ENCODE data around the gene GDF11. TPM values are rescaled to one million over a fixed set of nuclear protein-coding genes. Genes with fewer than 3 reads are reported as not detected.

GDF11 gene
- total RNA-seq (5.6 TPM), polyA plus RNA-seq (11.0 TPM)

DNA sequence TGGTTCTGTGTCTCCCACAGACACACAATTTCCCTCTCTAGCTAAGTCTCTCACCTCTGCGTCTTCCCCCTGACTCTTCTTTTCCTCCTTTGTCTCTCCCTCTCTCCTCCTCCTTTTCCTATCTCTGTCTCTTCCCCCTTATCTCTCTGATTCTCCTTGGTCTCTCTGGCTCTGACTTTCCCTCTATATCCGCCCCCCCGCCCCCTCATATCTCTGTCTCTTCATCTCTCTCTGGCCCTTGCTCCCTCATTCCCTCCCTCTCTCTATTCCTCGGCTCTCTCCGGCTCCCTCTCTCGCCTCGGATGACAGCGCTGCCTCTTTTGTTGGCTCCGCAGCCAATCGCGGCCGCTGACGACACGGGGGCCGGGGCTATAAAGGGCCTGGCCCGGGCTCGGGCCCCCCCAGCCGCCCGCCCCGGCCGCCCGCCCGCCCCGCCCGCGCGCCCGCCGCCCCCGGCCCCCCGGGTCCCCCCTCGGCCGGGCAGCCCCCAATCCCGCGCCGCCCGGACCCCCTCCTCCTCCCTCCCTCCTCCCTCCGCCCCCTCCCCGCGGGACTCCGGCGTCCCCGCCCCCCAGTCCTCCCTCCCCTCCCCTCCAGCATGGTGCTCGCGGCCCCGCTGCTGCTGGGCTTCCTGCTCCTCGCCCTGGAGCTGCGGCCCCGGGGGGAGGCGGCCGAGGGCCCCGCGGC lies at the start of gene GDF11:
TSS of gene GDF11 (plus strand) at position 404 of the 687 bp plus-strand sequence. CDS start at position 599, 195 bp downstream.
- Histone ChIP-seq H3K36me3 (ENCODE audit: insufficient read depth) (no peaks in the 10 kb centered on the region), H3K27ac (ENCODE audit: low read depth) (no peak within 1 kb of the TSS), H3K4me3 (ENCODE audit: low read depth, low read length) (peak within 1 kb of the TSS; percentile 76), H3K4me1 (ENCODE audit: insufficient read depth) (no peaks in the 10 kb centered on the region)
- 2% methylated on average over 42 of the region's 53 CpGs for WGBS
- DNase-seq (ENCODE audit: extremely low spot score): peak; percentile 77

DNA sequence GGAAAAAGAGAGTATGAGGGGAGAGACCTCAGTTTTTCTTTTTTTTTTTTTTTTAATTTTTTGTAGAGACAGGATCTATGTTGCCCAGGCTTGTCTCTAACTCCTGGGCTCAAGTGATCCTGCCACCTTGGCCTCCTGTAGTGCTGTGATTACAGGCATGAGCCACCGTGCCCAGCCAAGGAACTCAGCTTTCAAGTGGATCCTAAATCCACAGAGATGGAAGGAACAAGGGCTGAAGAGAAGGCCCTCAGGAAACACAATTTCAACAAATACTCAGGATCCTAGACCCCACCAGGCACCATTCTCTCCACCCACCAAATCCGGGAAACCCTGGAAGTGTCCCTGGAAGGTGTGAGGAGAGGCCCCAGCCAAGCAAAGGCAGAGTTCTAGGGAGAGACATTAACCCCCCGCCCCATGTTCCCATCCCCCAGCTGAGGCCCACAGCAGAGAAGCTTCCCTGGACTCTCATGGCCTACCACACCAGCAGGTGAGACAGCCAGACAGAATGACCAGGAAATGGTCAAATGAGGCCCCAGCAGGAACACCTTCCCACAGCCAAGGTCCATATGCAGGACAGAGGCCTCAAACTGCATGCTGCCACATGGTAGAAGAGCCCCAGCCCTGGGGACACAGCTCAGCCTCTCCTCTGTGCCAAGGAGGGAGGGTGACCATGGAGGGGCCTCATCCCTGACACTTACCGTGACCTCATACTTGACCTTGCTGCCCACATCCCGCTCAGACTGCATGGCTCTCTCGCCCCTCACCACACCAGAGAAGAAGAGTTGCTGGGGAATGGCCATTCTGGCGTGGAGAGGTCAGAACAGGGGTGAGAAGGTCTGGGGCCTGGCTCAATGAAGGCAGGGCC lies 49.4 kb upstream of the GDF11 start:
- Histone ChIP-seq H3K4me1 (ENCODE audit: insufficient read depth) (no peaks in the 10 kb centered on the region), H3K36me3 (ENCODE audit: insufficient read depth) (no peaks in the 10 kb centered on the region), H3K27ac (ENCODE audit: low read depth) (no peak overlapping the region), H3K4me3 (ENCODE audit: low read depth, low read length) (no peak overlapping the region)
- WGBS: 94% methylated on average over 7 of the region's 7 CpGs
- DNase-seq (ENCODE audit: extremely low spot score): no peak

DNA sequence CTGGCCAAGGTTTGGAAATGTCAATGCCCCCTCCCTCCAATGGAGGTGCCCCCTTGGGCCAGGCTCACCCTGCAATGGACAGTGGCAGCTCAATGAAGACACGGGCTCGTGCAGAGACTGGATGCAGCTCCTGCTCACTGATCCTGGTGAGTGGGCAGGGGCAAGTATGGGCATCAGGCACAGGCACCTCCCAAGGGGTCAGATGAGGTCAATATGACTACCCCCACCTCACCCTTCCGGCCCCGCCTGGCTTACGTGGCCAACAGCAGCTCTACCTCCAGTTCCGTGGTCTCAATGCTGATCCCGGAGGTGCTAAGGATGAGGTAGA lies 48.8 kb upstream of the GDF11 start:
- H3K4me1 ChIP-seq (ENCODE audit: insufficient read depth): no peaks in the 10 kb centered on the region
- H3K4me3 ChIP-seq (ENCODE audit: low read depth, low read length): no peak overlapping the region
- no peak for DNase-seq (ENCODE audit: extremely low spot score)
- WGBS: 95% methylated on average over 7 of the region's 7 CpGs
- no peaks in the 10 kb centered on the region for H3K36me3 ChIP-seq (ENCODE audit: insufficient read depth)
- H3K27ac ChIP-seq (ENCODE audit: low read depth): no peak overlapping the region

DNA sequence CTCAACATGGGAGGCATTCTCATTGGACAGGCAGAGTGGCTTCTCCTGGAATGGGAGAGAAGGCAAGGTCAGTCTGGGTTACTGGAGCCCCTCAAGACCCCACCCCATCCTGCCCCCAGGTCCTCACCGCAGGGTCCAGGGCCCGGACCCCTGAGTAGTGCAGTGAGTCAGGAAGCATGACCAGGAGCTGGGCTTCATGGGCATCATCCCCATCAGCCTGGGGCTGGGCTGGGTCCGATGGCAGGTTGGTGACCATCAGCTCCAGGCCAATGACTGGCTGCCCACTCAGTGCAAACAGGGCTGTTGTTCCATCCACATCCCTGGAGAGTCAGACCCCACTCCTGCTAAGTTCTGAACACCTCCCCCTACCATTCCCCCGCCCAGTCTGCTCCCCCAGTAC lies 48.3 kb upstream of the GDF11 start:
- DNase-seq (ENCODE audit: extremely low spot score): no peak
- no peak overlapping the region for H3K27ac ChIP-seq (ENCODE audit: low read depth)
- 96% methylated on average over 4 of the region's 4 CpGs for WGBS
- no peak overlapping the region for H3K4me3 ChIP-seq (ENCODE audit: low read depth, low read length)
- H3K4me1 ChIP-seq (ENCODE audit: insufficient read depth): no peaks in the 10 kb centered on the region
- no peaks in the 10 kb centered on the region for H3K36me3 ChIP-seq (ENCODE audit: insufficient read depth)

DNA sequence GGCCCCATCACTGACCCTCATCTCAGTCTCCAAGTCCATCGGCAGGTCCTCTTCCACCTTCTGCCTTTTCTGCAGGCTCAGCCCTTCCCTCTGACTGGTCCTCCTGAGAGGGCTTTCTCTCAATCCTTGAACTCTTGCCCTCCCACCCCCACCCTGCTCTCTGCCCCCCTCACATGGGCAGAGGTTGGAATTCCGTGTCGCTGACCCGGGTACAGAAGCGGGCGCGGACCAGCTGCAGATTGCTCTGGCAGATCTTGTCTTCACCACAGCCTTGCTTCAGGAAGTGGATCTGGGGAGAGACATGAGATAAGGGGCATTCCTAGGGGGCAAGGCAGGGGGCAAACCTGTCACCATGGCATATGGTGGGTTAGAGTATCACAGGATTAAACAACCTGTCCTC lies 47.6 kb upstream of the GDF11 start:
- no peaks in the 10 kb centered on the region for H3K36me3 ChIP-seq (ENCODE audit: insufficient read depth)
- no peaks in the 10 kb centered on the region for H3K4me1 ChIP-seq (ENCODE audit: insufficient read depth)
- no peak overlapping the region for H3K27ac ChIP-seq (ENCODE audit: low read depth)
- H3K4me3 ChIP-seq (ENCODE audit: low read depth, low read length): no peak overlapping the region
- no peak for DNase-seq (ENCODE audit: extremely low spot score)
- 70% methylated on average over 7 of the region's 7 CpGs for WGBS

DNA sequence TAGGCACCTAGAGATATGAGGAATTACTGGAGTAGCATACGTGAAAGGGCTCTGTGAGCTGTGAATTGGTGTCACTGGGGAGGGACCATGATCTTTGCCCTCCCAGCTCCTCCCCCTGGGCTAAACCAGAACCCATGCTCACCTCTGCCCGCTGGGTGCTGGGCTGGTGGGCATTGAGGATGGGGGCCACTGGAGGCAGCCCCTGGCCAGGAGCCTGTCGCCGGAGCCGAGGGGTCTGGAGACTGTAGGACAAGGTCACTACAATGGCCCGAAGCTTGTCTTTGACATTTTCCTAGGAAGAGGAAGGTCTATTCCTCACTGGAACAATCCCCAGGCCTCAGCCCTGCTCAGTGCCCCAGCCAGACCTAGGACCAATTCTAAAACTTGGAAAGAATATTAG lies 46.8 kb upstream of the GDF11 start:
- DNase-seq (ENCODE audit: extremely low spot score): no peak
- Histone ChIP-seq H3K27ac (ENCODE audit: low read depth) (no peak overlapping the region), H3K36me3 (ENCODE audit: insufficient read depth) (no peaks in the 10 kb centered on the region), H3K4me1 (ENCODE audit: insufficient read depth) (no peaks in the 10 kb centered on the region), H3K4me3 (ENCODE audit: low read depth, low read length) (no peak overlapping the region)
- 90% methylated on average over 6 of the region's 6 CpGs for WGBS

DNA sequence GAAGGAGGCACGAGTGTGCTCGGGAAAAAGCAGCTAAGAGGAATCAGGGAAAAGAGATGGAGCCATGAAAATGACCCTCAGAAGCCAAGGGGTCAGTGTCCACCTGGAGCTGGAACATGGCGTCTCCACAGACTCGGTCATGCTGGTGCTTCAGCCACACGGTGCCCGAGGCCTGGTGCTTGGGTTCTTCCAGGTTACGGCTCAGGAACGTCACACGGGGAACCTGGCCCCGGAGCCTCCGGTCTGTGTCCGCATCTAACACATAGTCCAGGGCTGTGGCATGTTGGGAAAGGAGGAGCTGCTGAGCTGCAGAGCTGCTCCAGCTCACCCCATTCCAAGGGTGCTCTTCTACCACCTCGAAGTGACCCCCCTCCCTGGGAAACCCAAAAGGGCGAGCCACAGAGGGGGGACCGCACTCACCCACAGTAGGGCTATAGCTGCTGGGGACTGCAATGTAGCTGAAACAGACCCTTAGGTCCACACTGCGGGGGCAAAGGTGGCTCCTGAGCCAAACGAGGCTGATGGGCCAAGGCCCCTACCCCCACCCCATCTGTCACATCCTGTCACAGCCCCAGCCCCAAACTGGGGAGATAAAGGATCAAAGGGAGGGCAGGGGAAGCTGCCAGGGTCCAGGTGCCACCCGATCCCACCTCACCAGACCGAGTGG lies 46.0 kb upstream of the GDF11 start:
- Histone ChIP-seq H3K4me3 (ENCODE audit: low read depth, low read length) (no peak overlapping the region), H3K36me3 (ENCODE audit: insufficient read depth) (no peaks in the 10 kb centered on the region), H3K27ac (ENCODE audit: low read depth) (no peak overlapping the region), H3K4me1 (ENCODE audit: insufficient read depth) (no peaks in the 10 kb centered on the region)
- WGBS: 86% methylated on average over 19 of the region's 19 CpGs
- no peak for DNase-seq (ENCODE audit: extremely low spot score)

DNA sequence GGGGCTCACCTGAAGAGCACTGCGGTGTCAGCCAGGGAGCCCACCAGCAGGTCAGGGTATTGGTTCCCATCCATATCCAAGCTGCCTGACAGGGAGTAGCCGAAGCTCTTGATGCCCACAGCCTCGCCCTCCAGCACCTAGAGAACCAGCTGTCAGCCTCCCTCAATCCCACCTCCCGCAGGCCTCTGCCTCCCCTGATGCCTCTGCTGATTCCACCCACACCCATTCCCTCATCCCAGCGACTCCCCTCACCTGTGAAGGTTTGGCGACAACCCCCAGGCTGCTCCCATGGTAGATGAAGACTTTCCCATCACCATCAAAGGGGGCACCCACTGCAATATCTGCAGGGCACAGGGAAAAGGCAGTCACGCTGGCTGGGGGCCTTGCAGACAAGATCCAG lies 45.2 kb upstream of the GDF11 start:
- Histone ChIP-seq H3K4me1 (ENCODE audit: insufficient read depth) (no peaks in the 10 kb centered on the region), H3K36me3 (ENCODE audit: insufficient read depth) (no peaks in the 10 kb centered on the region), H3K4me3 (ENCODE audit: low read depth, low read length) (no peak overlapping the region), H3K27ac (ENCODE audit: low read depth) (no peak overlapping the region)
- WGBS: 88% methylated on average over 7 of the region's 7 CpGs
- DNase-seq (ENCODE audit: extremely low spot score): no peak

DNA sequence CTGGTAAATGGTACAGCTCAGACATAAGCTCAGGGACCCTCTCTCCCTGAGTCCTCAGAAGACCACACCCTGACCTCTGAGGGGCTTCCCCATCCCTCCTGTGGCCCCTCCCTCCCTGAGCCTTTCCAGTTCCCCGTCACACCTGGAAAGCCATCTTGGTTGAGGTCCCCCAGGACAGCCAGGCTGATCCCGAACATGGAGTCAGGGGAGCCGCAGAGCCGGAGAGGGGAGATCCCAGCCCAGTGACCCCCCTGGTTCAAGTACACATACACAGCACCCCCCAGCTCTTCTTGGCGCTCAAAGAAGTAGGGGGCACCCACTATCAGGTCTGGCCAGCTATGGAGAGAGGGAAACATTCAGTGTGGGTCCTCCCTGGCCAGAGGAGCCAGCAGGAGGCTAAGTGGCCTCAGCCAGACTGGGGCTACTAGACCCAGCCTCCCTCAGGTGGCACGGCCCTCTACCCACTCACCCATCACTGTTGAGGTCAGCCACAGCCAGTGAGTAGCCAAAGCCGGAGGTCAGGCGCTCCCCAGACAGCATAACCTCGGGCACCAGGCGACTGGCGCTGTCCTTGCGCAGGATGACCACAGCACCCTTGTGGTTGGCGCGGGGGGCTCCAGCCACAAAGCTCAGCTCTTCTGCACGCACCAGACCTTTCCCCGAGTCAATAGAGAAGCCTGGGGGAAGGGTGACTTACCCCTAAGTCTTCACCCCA lies 44.5 kb upstream of the GDF11 start:
- H3K4me1 ChIP-seq (ENCODE audit: insufficient read depth): no peaks in the 10 kb centered on the region
- no peak overlapping the region for H3K27ac ChIP-seq (ENCODE audit: low read depth)
- no peak overlapping the region for H3K4me3 ChIP-seq (ENCODE audit: low read depth, low read length)
- WGBS: 91% methylated on average over 16 of the region's 16 CpGs
- H3K36me3 ChIP-seq (ENCODE audit: insufficient read depth): no peaks in the 10 kb centered on the region
- DNase-seq (ENCODE audit: extremely low spot score): no peak

DNA sequence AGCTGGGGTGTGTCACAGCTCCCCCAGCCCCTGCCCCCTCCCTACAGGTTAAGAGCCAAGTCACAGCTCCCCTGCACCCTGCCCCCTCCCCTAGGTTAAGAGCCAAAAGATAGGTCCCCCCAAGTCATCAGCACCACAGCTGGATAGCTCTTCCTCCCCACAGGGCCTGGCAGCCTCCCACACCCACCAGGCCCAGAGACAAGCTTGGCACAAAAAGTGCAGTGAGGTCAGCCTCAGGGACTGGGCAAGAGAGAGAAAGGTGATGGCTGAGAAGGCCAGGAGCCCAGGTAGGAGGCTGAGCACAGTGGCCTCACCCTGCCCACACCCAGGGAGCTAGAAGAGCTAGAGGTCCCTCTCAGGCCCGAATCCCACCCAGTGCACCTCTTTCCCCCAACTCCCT lies 44.0 kb upstream of the GDF11 start:
- H3K27ac ChIP-seq (ENCODE audit: low read depth): no peak overlapping the region
- DNase-seq (ENCODE audit: extremely low spot score): no peak
- H3K4me3 ChIP-seq (ENCODE audit: low read depth, low read length): no peak overlapping the region
- no peaks in the 10 kb centered on the region for H3K4me1 ChIP-seq (ENCODE audit: insufficient read depth)
- H3K36me3 ChIP-seq (ENCODE audit: insufficient read depth): no peaks in the 10 kb centered on the region
- WGBS: 92% methylated on average over 1 of the region's 1 CpG

DNA sequence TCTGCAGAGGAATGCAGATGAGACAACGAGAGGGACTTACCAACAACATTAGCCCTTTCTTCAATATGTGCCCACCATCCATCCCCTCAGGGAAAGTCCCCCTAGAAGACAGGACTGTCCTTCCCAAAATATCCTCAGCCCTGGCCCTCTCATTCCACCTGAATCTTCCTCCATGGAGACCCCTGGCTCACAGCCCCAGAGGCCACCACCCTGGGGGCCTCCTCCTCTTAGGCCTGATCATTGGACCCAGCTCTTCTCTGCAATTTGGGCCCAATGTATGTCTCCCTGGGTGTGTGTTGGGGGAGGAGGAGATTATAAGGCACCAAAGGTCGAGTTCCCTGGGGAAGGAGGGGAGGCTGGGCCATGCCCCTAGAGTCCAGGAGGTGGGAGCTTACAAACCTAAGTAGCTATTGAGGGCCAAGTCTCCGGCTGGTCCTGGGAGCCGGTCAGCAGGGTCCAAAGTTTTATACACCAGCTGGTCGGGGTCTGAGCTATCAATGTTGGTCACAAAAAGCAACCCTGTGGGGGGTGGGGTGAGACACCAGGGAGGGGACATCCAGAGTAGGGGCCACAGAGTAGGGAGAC lies 43.4 kb upstream of the GDF11 start:
- no peak for DNase-seq (ENCODE audit: extremely low spot score)
- H3K36me3 ChIP-seq (ENCODE audit: insufficient read depth): no peaks in the 10 kb centered on the region
- 73% methylated on average over 5 of the region's 5 CpGs for WGBS
- no peak overlapping the region for H3K4me3 ChIP-seq (ENCODE audit: low read depth, low read length)
- H3K4me1 ChIP-seq (ENCODE audit: insufficient read depth): no peaks in the 10 kb centered on the region
- H3K27ac ChIP-seq (ENCODE audit: low read depth): no peak overlapping the region

DNA sequence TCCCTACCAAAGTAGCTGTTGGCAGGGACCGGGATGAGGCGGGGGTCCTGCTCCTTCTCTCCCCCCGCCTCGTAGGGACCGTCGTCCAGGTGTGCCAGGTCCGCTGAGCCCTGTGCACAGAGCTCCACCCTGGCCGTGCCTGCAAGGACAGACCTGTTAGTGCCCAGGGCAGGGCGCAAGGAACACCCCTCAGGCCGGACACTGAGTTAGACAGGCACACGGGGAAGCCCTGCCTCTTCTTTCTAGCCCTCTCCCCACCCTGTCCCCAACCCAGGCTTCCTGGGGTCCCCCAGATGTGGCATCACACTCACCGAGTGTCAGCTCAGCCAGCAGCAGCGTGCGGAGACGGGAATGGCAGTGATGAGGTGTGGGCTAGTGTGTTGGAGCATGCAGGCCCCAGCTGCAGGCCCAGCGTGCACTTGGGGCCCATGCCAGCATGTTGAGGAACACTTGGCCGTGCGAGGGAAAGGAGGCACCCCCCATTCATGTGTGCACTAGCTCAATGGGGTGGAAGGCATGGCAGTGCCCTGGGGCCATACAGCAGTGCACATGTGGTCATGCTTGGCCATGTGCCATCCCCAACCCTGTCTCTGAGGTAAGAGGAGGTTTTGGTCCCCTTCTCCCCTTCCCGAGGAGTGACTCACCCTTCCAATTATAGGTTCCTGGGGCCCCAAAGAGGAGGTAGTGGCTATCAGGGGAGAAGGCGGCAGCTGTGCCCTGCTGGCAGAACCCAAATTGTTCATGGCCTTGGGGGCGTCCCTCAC lies 42.5 kb upstream of the GDF11 start:
- WGBS: 81% methylated on average over 21 of the region's 21 CpGs
- no peaks in the 10 kb centered on the region for H3K36me3 ChIP-seq (ENCODE audit: insufficient read depth)

DNA sequence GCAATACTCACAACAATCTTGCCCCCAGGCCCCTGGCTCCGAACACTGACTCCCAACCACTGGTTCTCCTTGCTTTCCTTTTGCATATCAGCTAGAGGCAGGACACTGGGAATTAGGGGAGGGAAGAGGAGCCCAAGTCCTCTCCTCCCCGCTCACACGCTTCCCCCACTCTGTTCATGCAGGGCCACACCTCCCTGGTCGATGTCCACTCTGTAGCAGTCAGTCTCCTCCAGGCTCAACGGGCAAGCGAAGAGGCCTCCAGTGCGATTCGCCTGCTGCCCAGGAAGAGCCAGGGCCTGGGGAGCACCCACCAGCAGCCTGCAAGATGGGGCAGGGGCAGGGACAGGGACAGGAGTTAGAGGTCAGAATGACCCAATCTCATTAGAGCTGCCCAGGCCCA lies 40.1 kb upstream of the GDF11 start:
- 82% methylated on average over 8 of the region's 8 CpGs for WGBS
- Histone ChIP-seq H3K4me1 (ENCODE audit: insufficient read depth) (no peaks in the 10 kb centered on the region), H3K27ac (ENCODE audit: low read depth) (no peak overlapping the region), H3K4me3 (ENCODE audit: low read depth, low read length) (no peak overlapping the region), H3K36me3 (ENCODE audit: insufficient read depth) (no peaks in the 10 kb centered on the region)
- no peak for DNase-seq (ENCODE audit: extremely low spot score)

More for the DNA sequence above, 42.5 kb upstream of the GDF11 start:
- no peak overlapping the region for H3K4me3 ChIP-seq (ENCODE audit: low read depth, low read length)
- no peak overlapping the region for H3K27ac ChIP-seq (ENCODE audit: low read depth)
- no peaks in the 10 kb centered on the region for H3K4me1 ChIP-seq (ENCODE audit: insufficient read depth)
- DNase-seq (ENCODE audit: extremely low spot score): no peak

Measured in urinary bladder (tissue), 4 donors.